OCI-LY7 (cell line): ENCODE data around the gene RAC2.

Experiments used
- EZH2phosphoT487 ChIP-seq: fragments of 200-600 bp; sonication (generic); IDR thresholded peaks from 2 replicates; pipeline ENCODE4 v1.6.1; 2018; ENCODE audit warnings: low read depth, borderline replicate concordance, mild to moderate bottlenecking, mixed run types, antibody characterized with exemption, low read length, moderate library complexity, mixed read lengths
- TF ChIP-seq, protein P1 (sequence below): fragments of 200-600 bp; sonication (generic); conservative IDR thresholded peaks from 2 replicates; pipeline ENCODE4 v1.5.1; 2014; ENCODE audit warnings: mild to moderate bottlenecking, antibody characterized with exemption, low read length, moderate library complexity, mixed read lengths

- TF ChIP-seq, protein P1, sequence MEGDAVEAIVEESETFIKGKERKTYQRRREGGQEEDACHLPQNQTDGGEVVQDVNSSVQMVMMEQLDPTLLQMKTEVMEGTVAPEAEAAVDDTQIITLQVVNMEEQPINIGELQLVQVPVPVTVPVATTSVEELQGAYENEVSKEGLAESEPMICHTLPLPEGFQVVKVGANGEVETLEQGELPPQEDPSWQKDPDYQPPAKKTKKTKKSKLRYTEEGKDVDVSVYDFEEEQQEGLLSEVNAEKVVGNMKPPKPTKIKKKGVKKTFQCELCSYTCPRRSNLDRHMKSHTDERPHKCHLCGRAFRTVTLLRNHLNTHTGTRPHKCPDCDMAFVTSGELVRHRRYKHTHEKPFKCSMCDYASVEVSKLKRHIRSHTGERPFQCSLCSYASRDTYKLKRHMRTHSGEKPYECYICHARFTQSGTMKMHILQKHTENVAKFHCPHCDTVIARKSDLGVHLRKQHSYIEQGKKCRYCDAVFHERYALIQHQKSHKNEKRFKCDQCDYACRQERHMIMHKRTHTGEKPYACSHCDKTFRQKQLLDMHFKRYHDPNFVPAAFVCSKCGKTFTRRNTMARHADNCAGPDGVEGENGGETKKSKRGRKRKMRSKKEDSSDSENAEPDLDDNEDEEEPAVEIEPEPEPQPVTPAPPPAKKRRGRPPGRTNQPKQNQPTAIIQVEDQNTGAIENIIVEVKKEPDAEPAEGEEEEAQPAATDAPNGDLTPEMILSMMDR: no peak
- no peak for TF ChIP-seq EZH2phosphoT487
Observed at GRCh38 chr22:37211075-37211865, 32.8 kb downstream of the RAC2 start.
